ENCODE results near the gene ZNF638. TPM values are rescaled to one million over a fixed set of nuclear protein-coding genes. Genes with fewer than 3 reads are reported as not detected.

The ZNF638 gene
- total and polyA plus RNA-seq, 9 of the 15 experiments (the other 6 are each of a cell fraction or from before 2014, with no cell fraction given): 53.3 to 165 (median 98.8) TPM

DNA sequence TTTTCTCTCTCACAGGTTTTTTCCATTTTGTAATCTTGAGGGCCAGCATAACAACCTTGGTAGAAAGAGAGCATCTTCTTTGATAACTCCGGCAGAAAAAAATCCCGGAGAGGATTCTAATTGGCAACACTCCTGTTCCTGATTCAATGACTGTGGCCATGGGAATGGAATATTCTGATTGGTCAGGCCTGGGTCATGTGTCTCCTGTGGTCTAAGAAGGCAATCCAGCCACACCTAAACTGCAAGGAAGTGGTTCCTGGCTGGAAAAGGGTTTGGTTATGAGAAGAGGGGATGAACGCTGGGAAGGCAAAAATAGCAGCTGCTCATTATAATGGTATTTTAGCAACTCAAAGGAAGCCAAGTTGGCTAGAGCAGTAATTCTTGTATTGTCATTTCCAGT is 24.8 kb upstream of the ZNF638 start:
- H3K4me1 ChIP-seq (replicated peaks in 1 of 2; ENCODE audit: control insufficient read depth in 2 of 2, insufficient read depth in 2 of 2, low read length in 2 of 2): no peaks in the 10 kb centered on the region
- DNase-seq (ENCODE audit: extremely low read depth in 1 of 4, low spot score in 3 of 4): peak in 2 of 4 experiments; percentile 11 to 21
- no peaks in the 10 kb centered on the region; the same call in 1 of the 2 replicates for H3K9me3 ChIP-seq (replicated peaks; ENCODE audit: control insufficient read depth, insufficient read depth, low read depth, low read length)
- ATAC-seq: no peak
- WGBS (ENCODE audit: insufficient coverage, low coverage, missing lambda C conversion rate): 23% methylated on average over 3 of the region's 3 CpGs
- ChIA-PET CTCF (ENCODE audit: low intra/inter-chr PET ratio) (interaction anchor here (0.6 kb wide), 1 partner anchor 326 kb away, joined by 4 read pairs; no protein-coding TSS in a partner anchor), POLR2A (interaction anchor here (1.2 kb wide), 1 partner anchor 192 kb away, joined by 3 read pairs; no protein-coding TSS in a partner anchor)
- no peak for FAIRE-seq
- TF ChIP-seq RAD51 (IDR thresholded peaks at IDR 0.05; ENCODE audit: borderline replicate concordance, low read depth): peak; percentile 35; the same call in 1 of the 2 replicates
- TF ChIP-seq, protein P1, sequence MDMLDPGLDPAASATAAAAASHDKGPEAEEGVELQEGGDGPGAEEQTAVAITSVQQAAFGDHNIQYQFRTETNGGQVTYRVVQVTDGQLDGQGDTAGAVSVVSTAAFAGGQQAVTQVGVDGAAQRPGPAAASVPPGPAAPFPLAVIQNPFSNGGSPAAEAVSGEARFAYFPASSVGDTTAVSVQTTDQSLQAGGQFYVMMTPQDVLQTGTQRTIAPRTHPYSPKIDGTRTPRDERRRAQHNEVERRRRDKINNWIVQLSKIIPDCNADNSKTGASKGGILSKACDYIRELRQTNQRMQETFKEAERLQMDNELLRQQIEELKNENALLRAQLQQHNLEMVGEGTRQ (CRISPR knock-in tag; IDR thresholded peaks at IDR 0.05): peak; percentile 50; the same call in 1 of the 2 replicates
- TF ChIP-seq CHD1 (IDR thresholded peaks at IDR 0.05; ENCODE audit: low read length): no peak
- peaks cover 0 to 6% of the 10 kb centered on the region in 2 experiments; a peak in 4 of 5 replicates for H3K27me3 ChIP-seq (ENCODE audit: control insufficient read depth in 2 of 2, insufficient read depth in 2 of 2, low read length in 2 of 2)
- no peak overlapping the region for H3K4me2 ChIP-seq (ENCODE audit: insufficient read depth, low read length)
- no peak overlapping the region for H3K9ac ChIP-seq (ENCODE audit: insufficient read depth in 1 of 2, low read depth in 2 of 2, low read length in 2 of 2)
- no peaks in the 10 kb centered on the region for H3K36me3 ChIP-seq (ENCODE audit: control insufficient read depth, insufficient read depth, low read length)
- H3K4me3 ChIP-seq: no peak overlapping the region
- H3K9me1 ChIP-seq (ENCODE audit: control insufficient read depth, insufficient read depth, low read length): no peaks in the 10 kb centered on the region
- no peak overlapping the region for H2AFZ ChIP-seq (ENCODE audit: low read depth, low read length)
- no TSS peak for BruUV-seq (replicated peaks)
- intact Hi-C loops (cut with micrococcal nuclease): no loop called here
- no peaks in the 10 kb centered on the region for H3K79me2 ChIP-seq (ENCODE audit: control insufficient read depth, insufficient read depth, low read length)
- no peak overlapping the region for H3K27ac ChIP-seq (ENCODE audit: extremely low read depth, low read depth, low read length)
- in situ Hi-C loops (cut with MboI): no loop called here
- H4K20me1 ChIP-seq (replicated peaks; ENCODE audit: control insufficient read depth, insufficient read depth, low read length): no peaks in the 10 kb centered on the region

All from K562 (cell line).